Raji (cell line): Measurements from ENCODE around the gene DOK6.

Experiments
- POLR2A ChIP-seq: IDR thresholded peaks from 2 replicates; pipeline ENCODE4 v1.6.1; 2011; ENCODE audit warnings: low read depth, low read length, control low read depth; ENCODE audit not compliant: insufficient read depth

The DOK6 gene

DNA sequence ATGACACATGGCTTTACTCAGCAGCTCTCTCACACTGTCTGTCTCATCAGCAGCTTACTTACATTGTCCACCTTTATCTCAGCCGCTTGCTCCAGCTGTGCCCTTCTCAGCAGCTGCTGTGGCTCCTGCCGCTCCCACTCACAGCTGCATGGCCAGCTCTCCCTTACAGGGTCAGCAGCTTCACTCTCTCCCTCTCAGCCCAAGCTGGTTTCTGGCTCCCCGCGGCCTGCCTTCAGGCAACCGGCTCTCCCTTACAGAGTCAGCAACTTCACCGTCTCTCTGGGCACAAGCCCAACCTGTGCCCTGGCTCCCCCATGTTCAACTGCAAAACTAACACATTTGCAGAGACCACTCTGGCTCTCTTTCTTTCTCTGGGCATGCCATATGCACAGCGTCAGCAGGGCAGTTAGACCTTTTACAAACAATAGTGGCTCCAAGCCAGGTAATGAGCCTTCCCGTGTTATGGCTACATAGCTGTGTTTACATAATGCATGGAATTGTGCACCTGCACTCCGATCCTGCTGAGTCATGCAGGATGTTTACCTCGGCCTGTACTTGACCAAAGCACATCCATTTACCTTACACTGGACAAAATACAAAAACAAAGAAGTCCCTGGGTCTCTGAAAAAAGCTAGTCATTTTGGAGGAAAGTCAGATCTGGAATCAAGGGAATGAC lies 167.3 kb downstream of the DOK6 start:
- TF ChIP-seq POLR2A, result no peak

DNA sequence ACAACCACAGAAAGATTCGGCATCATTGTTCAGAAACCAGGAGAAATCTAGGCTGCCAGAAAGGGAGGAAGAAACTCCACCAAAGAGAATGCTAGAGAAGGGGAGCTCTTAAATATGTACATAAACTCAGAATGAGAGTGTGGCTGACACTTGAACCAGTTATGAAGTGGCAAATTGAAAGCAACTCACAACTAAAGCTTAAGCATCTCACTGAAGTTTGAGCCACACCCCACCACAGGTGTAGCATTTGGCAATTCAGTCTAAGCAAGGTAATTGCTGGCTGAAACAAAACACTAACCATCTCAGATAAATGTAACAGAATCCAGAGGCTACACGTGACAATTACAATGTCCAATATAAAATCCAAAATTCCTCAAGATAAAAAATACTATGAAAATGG lies 168.4 kb downstream of the DOK6 start:
- TF ChIP-seq POLR2A, result no peak

DNA sequence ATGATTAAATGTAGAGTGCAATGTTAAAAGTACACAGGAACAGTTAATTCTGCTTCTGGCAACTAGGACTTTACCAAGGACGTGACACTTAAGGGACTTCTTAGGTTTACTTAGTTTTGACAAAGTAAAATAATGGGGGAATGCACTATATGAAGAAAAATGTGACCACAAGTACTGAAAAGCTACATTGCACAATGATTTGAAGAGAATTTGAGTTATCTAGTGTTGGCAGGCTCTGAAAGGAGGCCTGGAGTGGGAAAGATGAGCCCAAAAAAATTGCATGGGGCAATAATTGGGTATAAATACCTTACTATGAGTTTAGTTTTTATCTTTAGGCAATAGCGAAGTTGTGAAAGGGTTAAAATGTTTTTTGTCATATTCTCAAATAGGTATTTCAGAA lies 173.7 kb downstream of the DOK6 start:
- no peak for TF ChIP-seq POLR2A

DNA sequence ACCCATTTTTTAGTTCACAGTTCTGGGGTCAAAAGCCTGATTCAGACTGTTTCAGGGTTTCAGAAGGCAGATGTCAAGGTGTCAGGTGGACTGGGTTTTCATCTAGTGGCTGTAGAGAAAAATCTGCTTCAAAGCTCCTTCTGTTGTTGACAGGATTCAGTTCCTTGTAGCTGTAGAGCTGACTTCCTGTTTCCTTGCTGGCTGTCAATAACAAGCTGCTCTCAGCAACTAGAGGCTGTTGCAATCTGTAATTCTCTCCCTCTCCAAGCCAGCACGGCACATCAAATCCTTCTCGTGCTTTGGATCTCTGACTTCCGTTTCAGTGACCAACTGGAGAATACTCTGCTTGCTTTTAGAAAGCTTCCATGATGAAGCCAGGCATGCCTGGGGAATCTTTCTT lies 179.4 kb downstream of the DOK6 start:
- no peak for TF ChIP-seq POLR2A

DNA sequence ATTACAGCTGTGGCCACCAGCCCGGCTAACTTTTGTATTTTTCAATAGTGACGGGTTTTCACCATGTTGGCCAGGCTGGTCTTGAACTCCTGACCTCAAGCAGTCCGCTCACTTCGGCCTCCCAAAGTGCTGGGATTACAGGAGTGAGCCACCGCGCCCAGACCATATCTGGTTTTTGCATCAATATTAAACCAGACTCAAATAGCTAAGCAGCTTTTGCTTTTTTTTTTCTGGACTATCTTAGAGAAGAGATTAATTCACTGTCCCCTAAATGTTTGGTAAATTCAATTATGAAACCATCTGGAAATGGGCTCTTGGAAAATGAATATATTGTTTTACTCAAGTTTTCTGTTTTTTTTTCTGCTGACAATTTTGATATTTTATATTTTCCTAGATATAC lies 183.7 kb downstream of the DOK6 start:
- no peak for TF ChIP-seq POLR2A

DNA sequence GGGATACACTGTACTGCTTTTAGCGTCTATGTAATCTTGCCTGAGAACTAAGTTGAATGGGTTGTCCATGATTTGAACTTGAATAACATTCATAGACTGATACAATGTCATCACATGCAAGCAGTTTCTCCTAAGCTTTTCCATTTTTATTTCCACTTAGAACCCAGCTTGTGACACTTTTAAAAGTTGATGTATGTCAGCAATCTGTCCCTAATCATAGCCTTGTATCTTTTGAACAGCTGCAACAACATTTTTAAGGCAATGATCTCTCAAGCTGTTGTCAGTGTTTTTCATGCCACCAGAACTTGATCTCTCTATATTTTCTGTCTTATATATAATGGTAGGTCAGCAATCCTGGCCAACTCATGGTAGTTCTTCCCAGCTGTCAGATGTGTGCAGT lies 185.0 kb downstream of the DOK6 start:
- no peak for TF ChIP-seq POLR2A

DNA sequence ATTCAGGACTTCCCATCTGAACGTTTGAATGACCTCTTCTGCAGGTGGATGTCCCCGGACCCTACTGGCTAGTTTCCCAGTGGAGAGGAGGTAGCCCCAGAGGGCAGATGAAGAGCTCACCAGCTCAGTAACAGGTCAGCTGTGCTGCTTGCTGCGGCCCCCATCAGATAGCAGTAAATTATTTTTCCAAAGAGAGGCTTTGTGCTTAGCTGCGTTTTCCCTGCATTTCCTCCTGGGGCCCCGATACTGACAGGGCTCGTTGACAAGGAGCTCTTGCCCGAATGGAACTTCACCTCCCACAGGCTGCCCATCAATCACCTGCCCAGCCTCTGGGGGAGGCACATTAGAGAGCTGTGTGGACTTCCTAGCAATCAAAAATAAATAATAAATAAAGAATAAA lies 185.8 kb downstream of the DOK6 start:
- no peak for TF ChIP-seq POLR2A

DNA sequence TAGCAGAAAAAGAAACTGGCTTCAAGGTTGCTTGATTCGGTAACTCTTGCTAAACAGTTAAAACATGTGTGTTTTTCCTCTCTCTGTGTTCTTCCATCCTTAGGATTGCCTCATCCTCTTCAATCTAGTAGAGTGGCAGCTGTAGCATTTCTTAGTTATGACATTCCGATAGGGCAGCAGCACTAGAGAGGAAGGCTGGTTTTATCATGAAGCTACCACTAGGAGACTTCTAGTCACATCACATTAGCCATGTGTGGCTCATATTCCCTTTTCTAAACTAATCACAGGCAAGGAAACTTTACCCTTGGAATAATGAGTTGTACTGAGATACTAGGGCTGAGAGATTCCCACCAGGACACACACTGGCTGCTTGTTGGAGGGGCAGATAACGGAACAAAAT lies 187.6 kb downstream of the DOK6 start:
- TF ChIP-seq POLR2A, result no peak

DNA sequence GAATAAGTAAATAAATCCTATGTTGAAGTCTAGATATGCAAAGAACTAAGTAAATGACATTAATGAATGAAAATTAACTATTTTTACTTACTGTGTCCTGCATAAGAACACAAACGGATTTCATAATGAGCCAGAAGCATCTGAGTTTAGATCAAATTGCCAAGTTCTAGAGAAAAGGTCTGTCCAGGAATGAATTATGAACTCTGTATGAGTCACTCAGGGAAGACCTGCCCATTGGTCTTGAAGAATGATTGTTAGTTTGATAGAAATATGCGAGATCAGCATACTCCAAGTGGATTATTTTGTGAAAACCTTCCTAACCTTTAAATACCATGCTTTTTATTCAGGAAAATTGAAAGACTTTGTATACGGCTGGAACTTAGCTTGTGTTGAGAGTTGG lies 189.5 kb downstream of the DOK6 start:
- TF ChIP-seq POLR2A, result no peak

DNA sequence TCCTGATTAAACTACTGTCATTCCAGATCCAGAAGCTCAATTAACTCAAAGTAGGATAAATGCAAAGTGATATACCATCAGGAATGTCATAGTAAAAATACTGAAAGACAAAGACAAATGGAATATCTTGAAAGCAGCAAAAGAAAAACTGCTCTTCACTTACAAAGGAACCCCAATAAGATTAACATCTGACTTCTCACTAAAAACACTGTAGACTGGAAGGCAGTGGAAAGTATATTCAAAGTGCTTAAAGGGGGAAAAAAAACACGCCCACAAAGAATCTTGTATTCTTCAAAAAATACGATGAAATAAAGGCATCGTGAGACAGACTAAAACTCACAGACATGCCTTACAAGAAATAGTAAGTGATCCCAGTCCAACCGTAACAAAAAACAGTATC lies 195.7 kb downstream of the DOK6 start:
- TF ChIP-seq POLR2A, result no peak

DNA sequence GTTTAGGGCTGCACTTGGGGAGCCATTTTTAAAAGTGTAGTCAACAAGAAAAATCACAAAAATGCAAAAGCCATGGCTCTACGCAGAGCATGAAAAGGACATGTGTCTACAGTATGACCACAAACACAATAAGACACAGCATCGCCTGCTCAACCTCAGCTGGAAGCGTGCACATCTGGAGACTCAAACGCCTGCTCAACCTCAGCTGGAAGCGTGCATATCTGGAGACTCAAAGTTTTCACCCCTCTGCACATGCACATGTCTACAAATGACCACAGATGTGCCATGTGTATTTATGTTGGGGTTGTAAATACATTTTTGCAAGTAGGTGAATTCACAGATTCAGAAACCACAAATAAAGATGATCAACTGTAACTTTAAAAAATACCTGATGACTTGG lies 196.9 kb downstream of the DOK6 start:
- no peak for TF ChIP-seq POLR2A

DNA sequence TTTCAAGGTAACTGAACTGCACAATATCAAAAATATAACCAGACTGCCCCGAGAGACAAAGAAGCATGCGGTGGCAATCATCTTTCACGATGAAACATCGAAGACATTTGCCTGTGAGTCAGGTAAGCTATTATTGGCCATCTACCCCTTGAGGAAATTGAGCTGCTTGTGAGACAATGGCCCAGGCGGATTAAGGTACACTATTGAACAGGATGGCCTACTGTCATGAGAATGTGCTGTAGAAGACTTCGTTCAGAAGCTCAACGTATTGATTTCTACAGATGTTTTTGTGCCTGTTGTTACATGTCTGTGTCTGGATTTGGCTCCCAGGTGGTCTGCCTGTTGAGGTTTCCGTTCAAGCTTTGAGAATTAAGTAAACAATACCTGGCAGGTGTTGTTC lies 198.7 kb downstream of the DOK6 start:
- TF ChIP-seq POLR2A, result no peak

DNA sequence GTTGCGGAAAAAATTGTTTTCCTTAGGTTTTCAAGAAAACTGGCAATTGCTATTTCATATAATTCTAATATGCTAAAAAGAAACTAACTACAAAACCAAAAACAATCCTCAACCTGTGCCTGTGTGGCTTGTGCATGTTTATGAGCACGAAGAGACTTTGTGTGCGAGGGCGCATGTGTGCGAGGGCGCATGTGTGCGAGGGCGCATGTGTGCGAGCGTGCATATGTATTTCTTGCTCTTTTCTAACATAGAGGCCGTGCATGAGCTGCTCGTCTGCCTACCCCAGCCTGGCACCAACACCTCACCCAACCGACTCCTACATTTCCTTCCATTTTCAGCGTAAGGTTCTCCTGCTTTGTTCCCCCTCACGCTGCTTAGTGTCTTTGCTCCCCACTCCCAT lies 211.6 kb downstream of the DOK6 start:
- TF ChIP-seq POLR2A, result no peak

DNA sequence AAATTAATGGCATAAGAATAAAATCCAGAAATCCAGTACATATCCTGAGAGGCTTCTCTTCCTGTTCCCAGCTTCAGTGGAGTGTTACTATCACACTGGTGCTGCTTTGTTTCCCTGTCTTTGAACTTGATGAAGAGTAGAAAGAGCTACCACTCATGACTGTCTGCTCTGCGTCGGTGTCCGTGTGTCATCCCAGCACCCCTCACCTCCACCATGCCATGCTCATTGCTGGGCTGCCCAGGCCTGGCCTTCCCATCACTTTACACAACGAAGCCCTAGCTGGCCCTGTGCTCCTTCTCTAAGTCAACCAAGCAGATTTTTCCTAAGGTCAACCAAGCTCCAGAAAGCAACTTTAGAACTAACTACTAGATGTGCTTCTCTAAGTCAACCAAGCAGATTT lies 215.4 kb downstream of the DOK6 start:
- no peak for TF ChIP-seq POLR2A

DNA sequence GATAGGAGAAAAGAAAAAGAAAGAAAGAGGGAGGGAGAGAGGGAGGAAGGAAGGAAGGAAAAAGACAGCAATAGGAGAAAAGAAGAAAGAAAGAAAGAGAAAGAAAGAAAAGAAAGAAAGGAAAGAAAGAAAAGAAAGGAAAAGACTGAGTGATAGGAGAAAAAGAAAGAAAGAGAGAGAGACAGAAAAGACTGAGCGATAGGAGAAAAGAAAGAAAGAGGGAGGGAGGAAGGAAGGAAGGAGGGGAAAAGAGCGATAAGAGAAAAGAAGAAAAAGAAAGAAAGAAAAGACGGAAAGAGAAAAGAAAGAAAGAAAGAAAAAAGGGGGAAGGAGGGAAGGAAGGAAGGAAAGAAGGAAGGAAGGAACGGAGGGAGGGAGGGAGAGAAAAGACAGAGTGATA lies 216.7 kb downstream of the DOK6 start:
- TF ChIP-seq POLR2A, result no peak

DNA sequence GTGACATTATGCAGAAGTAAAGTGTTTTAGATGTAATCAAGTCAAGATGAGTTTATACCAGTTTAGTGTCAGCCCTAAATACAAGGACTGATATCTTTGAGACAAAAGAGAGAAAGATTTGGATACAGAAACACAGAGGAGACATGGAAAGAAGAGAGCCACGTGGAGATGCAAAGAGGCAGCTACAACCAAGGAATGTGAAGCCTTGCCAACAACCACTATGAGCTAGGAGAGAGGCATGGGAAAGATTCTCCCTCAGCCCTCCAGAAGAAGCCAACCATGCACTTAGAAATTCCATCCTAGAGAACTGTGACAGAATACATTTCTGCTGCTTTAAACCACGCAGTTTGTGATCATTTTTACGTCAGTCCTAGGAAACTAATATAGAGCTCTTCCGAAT lies 217.2 kb downstream of the DOK6 start:
- TF ChIP-seq POLR2A, result no peak

DNA sequence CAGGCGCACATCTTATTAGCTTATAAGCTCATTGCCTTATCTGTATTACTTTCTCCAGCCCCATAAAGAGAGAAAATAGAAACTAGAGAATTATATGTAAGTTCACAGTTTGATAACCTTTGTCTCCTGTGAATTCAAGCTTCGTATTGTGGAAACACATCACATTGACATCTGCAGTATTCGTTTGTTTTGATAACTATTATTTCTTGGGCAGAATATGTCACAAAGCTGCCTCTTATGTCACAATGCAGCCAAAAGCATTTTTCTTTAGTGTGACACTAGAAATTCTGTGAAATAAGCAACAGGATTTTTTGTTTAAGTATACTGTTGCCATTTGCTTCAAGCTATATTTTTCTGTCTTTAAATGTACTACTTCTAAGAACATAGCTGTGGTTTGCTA lies 221.5 kb downstream of the DOK6 start:
- no peak for TF ChIP-seq POLR2A
